ENCODE data around the gene CTNNBL1.
A peak's percentile ranks its signal among the peaks of the same experiment; 100 is the strongest.
"Not testable (repeated sequence)": the region's sequence is repeated elsewhere in the genome, so short reads cannot be mapped to it uniquely, and the experiment has no call there.

Gene CTNNBL1

DNA sequence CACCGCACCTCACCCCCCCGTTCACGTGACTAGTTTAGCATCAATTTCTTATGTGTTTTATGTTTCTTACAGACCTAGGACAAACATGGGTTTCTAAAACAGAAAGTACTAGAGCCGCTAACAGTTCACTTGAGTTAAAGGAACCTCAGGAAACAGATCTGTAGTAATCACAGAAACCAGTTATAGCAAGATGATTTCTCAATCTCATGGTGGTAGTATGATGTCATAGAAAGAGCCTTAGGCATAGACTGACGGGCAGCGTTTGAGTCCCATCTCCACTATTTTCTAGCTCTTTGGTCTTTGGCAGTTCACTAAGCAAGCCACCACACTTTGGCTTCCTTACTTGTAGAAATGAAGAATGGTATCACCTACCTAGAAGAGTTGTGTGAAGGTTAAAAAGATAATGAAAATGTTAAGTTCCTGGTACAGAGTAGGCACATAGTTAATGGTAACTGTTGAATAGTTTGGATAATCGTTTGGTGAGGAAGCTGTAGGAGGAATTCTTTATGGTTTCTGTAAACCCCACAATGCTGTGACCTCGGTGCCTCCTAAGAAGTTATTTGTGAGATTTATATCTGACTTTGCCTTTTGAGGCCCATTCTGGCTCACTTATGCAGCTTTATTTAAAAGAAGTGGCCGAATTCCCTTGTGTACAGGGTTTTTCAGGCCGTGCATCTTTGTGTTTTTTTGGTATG lies 21.3 kb downstream of the CTNNBL1 start:
- Mint-ChIP-seq H3K4me3 (no peak overlapping the region), H3K9me3 (peaks cover 0 to 6% of the 10 kb centered on the region in 2 donors), H3K4me1 (peaks cover 14% of the 10 kb centered on the region), H3K27me3 (no peaks in the 10 kb centered on the region), H3K27ac (no peak overlapping the region)
- ATAC-seq (peak; percentile 35), DNase-seq (no peak)

DNA sequence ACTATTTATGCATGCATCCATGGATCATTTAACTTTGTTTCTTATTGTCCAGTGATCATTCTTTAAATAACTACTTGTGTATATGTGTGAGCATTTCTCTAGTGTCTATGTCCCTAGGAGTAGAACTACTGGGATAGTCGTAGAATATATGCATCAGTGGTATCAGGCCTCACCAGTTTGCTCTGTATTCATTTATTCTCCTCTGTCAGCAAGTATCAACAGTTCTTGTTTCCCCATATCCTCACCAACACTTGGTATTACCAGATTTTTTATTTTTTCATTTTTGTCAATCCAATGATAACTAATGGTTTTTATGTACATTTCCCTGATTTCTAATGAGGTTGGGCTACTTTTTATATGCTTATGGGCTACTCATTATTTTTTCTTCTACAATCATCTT lies 27.9 kb downstream of the CTNNBL1 start:
- ATAC-seq (no peak), DNase-seq (no peak)
- no peak overlapping the region for H3K4me3 Mint-ChIP-seq
- H3K4me1 Mint-ChIP-seq: no peaks in the 10 kb centered on the region
- H3K27ac Mint-ChIP-seq: no peak overlapping the region
- H3K9me3 Mint-ChIP-seq: peaks cover 6 to 16% of the 10 kb centered on the region in 2 donors
- no peaks in the 10 kb centered on the region for H3K27me3 Mint-ChIP-seq

GRCh38 chr20:37722312-37722711 lies 28.5 kb downstream of the CTNNBL1 start:
- not testable (repeated sequence) for H3K4me1 Mint-ChIP-seq, ATAC-seq, H3K4me3 Mint-ChIP-seq, H3K27ac Mint-ChIP-seq, H3K27me3 Mint-ChIP-seq, DNase-seq
- H3K9me3 Mint-ChIP-seq: peaks cover 6 to 16% of the 10 kb centered on the region in 2 donors

- H3K9me3 Mint-ChIP-seq: peaks cover 6 to 16% of the 10 kb centered on the region in 2 donors
- ATAC-seq: no peak
- no peaks in the 10 kb centered on the region for H3K27me3 Mint-ChIP-seq
- peaks cover 4% of the 10 kb centered on the region for H3K4me1 Mint-ChIP-seq
- DNase-seq: no peak
- H3K27ac Mint-ChIP-seq: no peak overlapping the region
- H3K4me3 Mint-ChIP-seq: no peak overlapping the region
Observed at GRCh38 chr20:37723668-37724067, 29.8 kb downstream of the CTNNBL1 start.

DNA sequence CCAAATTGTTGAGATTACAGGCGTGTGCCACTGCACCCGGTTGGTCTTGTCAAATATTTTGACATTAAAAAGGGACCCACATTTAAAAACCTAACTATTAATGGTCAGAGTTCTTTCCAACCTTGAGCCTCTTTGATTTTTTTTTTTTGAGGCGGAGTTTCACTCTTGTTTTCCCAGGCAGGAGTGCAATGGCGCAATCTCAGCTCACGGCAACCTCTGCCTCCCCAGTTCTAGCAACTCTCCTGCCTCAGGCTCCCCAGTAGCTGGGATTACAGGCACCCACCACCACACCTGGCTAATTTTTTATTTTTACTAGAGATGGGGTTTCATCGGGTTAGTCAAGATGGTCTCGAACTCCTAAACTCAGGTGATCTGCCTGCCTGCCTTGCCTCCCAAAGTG lies 31.3 kb downstream of the CTNNBL1 start:
- ATAC-seq: no peak
- no peaks in the 10 kb centered on the region for H3K27me3 Mint-ChIP-seq
- DNase-seq: no peak
- peaks cover 6 to 9% of the 10 kb centered on the region in 2 donors for H3K9me3 Mint-ChIP-seq
- H3K4me3 Mint-ChIP-seq: no peak overlapping the region
- no peak overlapping the region for H3K27ac Mint-ChIP-seq
- H3K4me1 Mint-ChIP-seq: peaks cover 12% of the 10 kb centered on the region

GRCh38 chr20:37725855-37726254 lies 32.0 kb downstream of the CTNNBL1 start:
- H3K4me3 Mint-ChIP-seq: no peak overlapping the region

GRCh38 chr20:37726321-37726720 lies 32.5 kb downstream of the CTNNBL1 start:
- DNase-seq (no peak), ATAC-seq (no peak)
- no peak overlapping the region for H3K4me3 Mint-ChIP-seq
- no peak overlapping the region for H3K27ac Mint-ChIP-seq
- H3K9me3 Mint-ChIP-seq: peaks cover 5% of the 10 kb centered on the region in 2 donors
- no peaks in the 10 kb centered on the region for H3K27me3 Mint-ChIP-seq
- H3K4me1 Mint-ChIP-seq: peaks cover 12% of the 10 kb centered on the region

More at GRCh38 chr20:37725855-37726254, 32.0 kb downstream of the CTNNBL1 start:
- H3K9me3 Mint-ChIP-seq: peaks cover 6 to 9% of the 10 kb centered on the region in 2 donors
- DNase-seq: no peak
- no peak for ATAC-seq
- no peak overlapping the region for H3K27ac Mint-ChIP-seq
- peaks cover 12% of the 10 kb centered on the region for H3K4me1 Mint-ChIP-seq
- no peaks in the 10 kb centered on the region for H3K27me3 Mint-ChIP-seq

- H3K27me3 Mint-ChIP-seq: no peaks in the 10 kb centered on the region
- no peak overlapping the region for H3K27ac Mint-ChIP-seq
- ATAC-seq (no peak), DNase-seq (no peak)
- H3K4me1 Mint-ChIP-seq: peaks cover 12% of the 10 kb centered on the region
- no peak overlapping the region for H3K4me3 Mint-ChIP-seq
- no peaks in the 10 kb centered on the region for H3K9me3 Mint-ChIP-seq
Observed at GRCh38 chr20:37726971-37727956, 33.4 kb downstream of the CTNNBL1 start.

- Mint-ChIP-seq H3K4me3 (no peak overlapping the region), H3K27me3 (no peaks in the 10 kb centered on the region), H3K4me1 (peaks cover 12% of the 10 kb centered on the region), H3K9me3 (no peaks in the 10 kb centered on the region), H3K27ac (no peak overlapping the region)
- ATAC-seq (no peak), DNase-seq (no peak)
Observed at GRCh38 chr20:37727957-37728634, 34.3 kb downstream of the CTNNBL1 start.

DNA sequence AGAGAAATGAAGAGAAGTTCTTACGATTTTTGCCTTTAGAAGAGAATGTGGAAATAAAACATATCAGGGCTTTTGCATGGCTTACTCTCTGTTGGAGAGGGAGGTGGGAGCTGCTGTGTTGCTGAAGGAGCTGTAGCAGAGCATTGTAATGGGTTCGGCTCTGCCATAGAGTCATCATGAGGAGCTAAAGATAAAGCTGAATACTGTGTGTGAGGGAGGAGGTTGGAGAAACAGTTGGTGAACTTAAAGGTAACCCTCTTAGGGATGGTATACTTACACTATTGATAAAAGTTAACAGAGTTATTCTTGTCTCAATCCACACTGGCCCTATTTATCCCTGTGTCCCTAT lies 34.8 kb downstream of the CTNNBL1 start:
- no peak for DNase-seq
- H3K27ac Mint-ChIP-seq: no peak overlapping the region
- no peak overlapping the region for H3K4me3 Mint-ChIP-seq

DNA sequence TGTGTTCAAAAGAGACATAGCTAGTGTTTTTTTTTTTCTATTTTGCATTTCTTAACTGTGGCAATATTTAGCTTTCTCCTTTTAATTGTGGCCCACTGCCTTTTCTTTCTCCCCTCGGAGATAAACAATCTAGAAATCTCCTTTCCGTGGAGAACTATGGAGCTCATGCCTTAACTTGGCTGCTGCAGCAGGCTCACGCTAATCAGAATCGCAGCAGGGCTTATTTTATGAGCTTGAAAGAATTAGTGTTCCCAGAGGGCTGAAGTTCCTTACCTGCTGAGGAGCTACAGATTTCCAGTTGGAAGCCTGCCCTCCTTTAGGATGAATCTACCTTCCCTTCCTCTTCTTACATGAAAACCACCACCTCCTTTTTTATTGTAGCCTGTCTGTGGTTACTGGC lies 35.6 kb downstream of the CTNNBL1 start:
- ATAC-seq: no peak
- peaks cover 17% of the 10 kb centered on the region for H3K4me1 Mint-ChIP-seq
- H3K4me3 Mint-ChIP-seq: no peak overlapping the region
- no peak overlapping the region for H3K27ac Mint-ChIP-seq
- no peak for DNase-seq
- H3K27me3 Mint-ChIP-seq: no peaks in the 10 kb centered on the region
- no peaks in the 10 kb centered on the region for H3K9me3 Mint-ChIP-seq

More for the DNA sequence above, 34.8 kb downstream of the CTNNBL1 start:
- Mint-ChIP-seq H3K4me1 (peaks cover 12% of the 10 kb centered on the region), H3K9me3 (no peaks in the 10 kb centered on the region), H3K27me3 (no peaks in the 10 kb centered on the region)
- ATAC-seq: no peak

GRCh38 chr20:37729909-37730308 lies 36.1 kb downstream of the CTNNBL1 start:
- Mint-ChIP-seq H3K9me3 (no peaks in the 10 kb centered on the region), H3K4me3 (no peak overlapping the region), H3K27me3 (no peaks in the 10 kb centered on the region), H3K4me1 (peaks cover 21% of the 10 kb centered on the region), H3K27ac (no peak overlapping the region)
- no peak for DNase-seq
- no peak for ATAC-seq

- no peaks in the 10 kb centered on the region for H3K9me3 Mint-ChIP-seq
- H3K4me1 Mint-ChIP-seq: peaks cover 25% of the 10 kb centered on the region
- H3K27me3 Mint-ChIP-seq: no peaks in the 10 kb centered on the region
- no peak overlapping the region for H3K27ac Mint-ChIP-seq
- H3K4me3 Mint-ChIP-seq: no peak overlapping the region
- ATAC-seq (no peak), DNase-seq (no peak)
Observed at GRCh38 chr20:37733416-37733815, 39.6 kb downstream of the CTNNBL1 start.

DNA sequence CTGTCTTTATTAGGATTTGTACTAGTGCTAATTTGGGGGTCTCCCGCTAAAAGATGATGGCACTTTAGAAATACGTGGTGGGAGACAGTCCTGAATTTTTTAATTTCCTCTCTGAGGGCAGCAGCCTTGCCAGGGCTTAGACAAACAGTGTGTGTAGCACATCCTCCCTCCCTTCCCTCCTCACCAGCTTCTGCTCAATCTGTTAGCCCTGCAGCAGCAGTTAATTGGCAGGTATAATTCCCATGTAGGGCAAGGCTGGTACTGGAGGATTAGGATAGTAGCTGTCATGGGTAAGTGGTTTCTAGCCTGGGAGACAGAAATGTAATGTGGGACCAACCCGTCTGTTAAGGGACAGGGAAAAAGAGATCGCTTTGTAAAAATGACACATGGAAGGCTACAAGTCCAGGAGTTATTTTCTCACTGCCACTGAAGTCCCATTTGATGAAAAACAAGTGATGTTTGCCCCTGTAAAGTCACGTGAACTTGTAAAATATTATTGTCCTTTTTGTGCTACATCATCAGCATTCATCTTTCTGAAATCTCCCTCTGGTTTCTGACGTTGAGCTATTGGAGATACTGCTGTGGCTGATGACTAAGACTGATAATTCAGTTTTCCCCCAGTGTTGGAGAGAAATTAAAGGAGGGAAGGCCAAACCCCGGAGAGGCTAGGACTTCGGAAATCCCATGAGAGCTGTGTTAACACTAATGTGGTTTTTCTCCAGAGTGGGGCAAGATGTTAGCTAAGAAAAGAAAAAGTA lies 40.6 kb downstream of the CTNNBL1 start:
- ATAC-seq: peak; percentile 83
- no peaks in the 10 kb centered on the region for H3K27me3 Mint-ChIP-seq
- H3K4me3 Mint-ChIP-seq: peak overlapping the region in 1 of 2 donors; percentile 62
- peaks cover 21% of the 10 kb centered on the region for H3K4me1 Mint-ChIP-seq
- H3K27ac Mint-ChIP-seq: peak overlapping the region; percentile 27 to 36
- DNase-seq: peak in 1 of 2 donors; percentile 13
- H3K9me3 Mint-ChIP-seq: no peaks in the 10 kb centered on the region

DNA sequence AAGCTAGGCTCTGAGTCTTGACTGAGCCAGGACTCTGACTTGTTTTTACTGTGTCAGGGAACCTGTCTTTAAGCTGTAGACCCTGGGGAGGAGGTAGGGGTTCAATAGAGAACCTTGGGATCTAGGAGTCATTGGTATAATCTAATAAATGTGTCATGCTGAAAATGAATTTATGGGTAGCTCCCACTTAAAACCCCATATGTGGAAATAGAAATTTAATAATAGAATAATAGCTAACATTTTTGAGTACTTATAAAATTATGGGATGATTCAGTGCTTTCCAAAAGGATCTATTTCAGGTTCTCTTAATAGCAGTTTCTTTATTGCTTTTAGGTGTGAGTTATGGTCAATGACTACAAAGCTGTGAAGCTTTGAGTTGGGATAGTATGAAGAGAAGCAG lies 41.7 kb downstream of the CTNNBL1 start:
- Mint-ChIP-seq H3K27ac (no peak overlapping the region), H3K4me1 (peaks cover 15% of the 10 kb centered on the region), H3K27me3 (no peaks in the 10 kb centered on the region), H3K9me3 (no peaks in the 10 kb centered on the region), H3K4me3 (peak overlapping the region in 1 of 2 donors; percentile 6)
- ATAC-seq (no peak), DNase-seq (no peak)
